ENCODE data around the gene BMERB1.
"Not testable (repeated sequence)": the region's sequence is repeated elsewhere in the genome, so short reads cannot be mapped to it uniquely, and the experiment has no call there.

Gene BMERB1

DNA sequence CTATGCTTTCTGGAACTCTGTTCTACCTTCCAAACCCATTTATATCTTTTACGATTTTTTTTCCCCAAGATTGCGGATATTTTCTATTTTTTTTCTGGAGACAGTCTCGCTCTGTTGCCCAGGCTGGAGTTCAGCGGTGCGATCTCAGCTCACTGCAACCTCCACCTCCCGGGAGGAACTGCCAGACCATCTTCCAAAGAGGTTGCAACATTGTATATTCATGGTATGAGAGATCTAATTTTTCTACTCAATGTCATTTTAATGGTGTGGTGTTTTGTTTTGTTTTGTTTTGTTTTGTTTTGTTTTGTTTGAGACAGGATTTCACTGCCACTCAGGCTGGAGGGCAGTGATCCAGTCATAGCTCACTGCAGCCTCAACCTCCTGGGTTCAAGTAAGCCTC, 8.5 kb upstream of the BMERB1 start:
- no peak for DNase-seq (ENCODE audit: low read depth in 3 of 3)

DNA sequence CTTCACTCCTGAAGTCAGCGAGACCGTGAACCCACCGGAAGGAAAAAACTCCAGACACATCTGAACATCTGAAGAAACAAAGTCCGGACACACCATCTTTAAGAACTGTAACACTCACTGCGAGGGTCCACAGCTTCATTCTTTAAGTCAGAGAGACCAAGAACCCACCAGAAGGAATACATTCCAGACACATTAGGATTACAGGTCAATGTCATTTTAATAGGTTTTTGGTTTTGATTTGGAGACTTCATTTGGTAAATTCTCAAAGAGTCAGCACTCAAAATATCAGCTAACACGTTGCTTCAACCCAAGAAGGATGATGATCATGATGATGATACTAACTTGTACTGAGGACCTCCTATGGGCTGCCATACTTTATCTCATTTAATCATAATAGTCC, 7.6 kb upstream of the BMERB1 start:
- no peak for DNase-seq (ENCODE audit: low read depth in 3 of 3)

DNA sequence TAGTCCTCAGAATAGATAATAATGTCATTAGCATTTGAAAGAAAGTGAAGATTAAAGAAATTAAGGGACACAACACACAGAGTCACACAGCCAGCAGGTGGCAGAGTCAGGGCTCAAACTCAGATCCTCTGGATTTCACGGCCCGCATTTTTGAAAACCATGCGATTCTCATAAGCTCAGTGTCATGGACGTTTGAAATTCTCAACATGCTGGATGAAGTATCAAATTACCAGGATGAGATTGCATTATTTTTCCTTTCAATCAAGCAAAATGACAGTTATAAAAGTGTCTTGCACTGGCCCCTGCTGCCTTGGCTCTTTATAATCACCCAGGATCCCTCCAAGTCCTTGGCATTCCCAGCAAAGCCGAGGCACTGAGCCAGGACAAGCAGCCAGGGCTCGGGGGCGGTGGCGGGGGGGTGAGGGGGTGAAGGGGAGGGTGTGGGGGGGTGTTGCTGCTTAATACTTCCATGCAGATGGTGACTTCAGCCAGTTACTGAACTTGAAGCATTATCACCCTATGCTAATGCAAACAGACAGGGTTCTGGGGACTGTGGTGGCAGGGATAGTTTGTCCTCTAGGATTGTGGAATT, 6.6 kb upstream of the BMERB1 start:
- peak; percentile 21 to 42 (median 32) for DNase-seq (ENCODE audit: low read depth in 3 of 3)

DNA sequence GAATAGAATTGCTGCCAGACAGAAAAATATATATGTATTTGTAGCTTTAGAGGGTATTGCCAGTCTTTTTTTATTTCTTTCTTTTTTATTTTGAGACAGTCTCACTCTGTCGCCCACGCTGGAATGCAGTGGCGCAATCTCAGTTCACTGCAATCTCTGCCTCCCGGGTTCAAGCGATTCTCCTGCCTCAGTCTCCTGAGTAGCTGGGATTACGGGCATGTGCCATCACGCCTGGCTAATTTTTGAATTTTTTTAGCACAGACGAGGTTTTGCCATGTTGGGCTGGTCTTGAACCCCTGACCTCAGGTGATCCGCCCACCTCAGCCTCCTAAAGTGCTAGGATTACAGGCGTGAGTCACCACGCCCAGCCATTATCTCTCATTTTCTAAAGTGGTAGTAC, 3.5 kb upstream of the BMERB1 start:
- DNase-seq (ENCODE audit: low read depth in 3 of 3) = not testable (repeated sequence)

DNA sequence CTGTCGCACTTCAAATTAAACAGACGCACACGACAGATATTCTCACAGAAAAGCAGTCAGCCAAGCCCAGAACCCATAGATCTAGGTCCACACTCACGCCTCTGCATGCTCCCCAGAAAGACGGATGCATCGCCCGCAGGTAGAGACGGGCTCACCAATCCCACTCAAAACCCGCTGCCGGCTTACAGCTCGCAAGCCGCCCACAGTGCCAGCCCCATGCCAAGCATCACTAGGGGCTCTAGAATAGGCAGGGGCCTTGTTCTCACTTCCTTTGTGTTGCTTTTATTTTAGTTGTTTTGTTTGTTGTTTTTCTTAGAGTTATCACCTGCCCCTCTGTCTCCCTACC, 336 bp upstream of the BMERB1 start:
- DNase-seq (ENCODE audit: low read depth in 3 of 3) = no peak

DNA sequence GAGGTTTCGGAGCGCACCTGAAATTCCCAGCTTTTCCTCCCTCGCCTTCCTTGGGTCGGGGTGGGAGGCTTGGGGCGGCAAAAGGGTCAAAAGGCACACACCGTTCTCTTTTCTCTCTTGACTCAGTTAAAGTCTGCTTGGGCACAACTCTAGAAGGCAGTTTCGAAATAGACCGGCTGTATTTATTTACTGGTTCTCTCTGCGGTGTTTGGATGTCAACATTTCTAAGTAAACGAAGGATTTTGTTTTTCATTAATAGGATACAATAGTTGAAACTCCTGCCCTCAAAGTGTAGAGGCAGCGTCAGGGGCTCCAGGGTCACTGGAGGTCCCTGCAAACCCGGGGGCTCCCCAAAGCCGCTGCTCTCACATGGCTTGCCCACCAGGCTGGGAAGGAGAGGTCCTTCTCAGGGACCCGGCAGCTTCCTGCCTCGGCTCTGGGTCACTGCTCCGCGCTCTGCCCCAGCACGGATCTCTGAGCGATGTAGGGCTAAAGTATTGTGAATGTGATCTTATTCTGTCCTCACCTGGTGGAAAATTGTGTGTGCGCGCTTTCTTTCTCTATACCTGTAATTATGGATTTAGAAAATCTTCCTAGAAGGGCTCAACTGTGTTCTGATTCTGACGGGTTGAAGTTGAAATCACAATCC, 952 bp downstream of the BMERB1 start:
- no peak for DNase-seq (ENCODE audit: low read depth in 3 of 3)

DNA sequence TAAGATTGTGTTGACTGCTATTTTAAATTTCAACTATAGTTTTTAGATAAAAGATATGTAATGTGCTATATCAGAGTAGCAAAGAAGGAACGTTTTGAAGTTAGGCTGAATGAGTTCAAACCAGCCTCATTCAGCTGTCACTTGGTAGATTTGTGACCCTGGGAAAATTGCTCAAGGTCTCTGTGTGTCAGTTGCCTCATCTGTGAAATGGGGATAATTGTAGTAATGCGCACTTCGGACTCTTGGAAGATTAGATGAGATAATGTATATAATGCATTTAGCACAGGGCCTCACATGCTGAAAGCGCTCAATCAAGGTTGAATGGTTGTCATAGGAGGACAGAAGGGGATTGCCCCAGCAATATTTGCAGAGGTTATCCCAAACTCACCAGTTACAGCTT, 4.7 kb downstream of the BMERB1 start:
- DNase-seq (ENCODE audit: low read depth in 3 of 3) = no peak

DNA sequence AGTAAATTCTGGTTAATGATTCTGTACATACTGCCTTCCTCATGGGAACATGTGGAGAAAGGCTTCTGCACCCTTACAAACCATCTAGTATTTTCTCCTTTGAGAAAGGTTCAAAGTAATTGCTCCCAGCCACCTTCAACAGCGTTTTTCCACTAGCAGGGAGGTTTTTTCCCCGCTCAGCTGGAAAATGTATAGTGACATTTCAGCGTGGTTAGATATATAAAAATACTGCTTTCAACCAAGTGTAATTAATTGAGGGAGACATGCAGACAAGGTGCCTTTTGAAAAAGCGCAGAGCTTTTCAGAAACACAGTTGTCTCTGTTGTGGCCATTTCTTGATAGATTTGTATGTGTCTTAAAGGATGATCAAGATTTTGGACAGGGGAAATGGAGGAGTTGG, 5.1 kb downstream of the BMERB1 start:
- no peak for DNase-seq (ENCODE audit: low read depth in 3 of 3)

DNA sequence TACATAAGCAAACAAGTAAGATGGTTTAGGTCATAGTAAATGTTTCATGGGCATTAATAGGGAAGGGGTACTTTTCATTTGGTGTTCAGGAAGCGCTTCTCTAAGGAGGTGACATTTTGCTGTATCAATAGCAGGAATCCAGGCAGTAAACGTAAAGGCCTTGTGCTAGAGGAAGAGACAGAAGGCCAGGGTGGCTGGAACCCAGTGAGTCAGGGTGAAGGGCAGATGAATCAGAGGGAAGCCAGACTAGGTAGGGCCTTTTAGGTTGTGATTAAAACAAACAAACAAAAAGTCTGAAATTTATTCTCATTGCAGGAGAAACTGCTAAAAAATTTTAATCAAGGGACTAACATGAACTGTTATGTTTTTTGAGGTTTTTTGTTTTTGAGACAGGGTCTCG, 6.5 kb downstream of the BMERB1 start:
- DNase-seq (ENCODE audit: low read depth in 3 of 3) = no peak

DNA sequence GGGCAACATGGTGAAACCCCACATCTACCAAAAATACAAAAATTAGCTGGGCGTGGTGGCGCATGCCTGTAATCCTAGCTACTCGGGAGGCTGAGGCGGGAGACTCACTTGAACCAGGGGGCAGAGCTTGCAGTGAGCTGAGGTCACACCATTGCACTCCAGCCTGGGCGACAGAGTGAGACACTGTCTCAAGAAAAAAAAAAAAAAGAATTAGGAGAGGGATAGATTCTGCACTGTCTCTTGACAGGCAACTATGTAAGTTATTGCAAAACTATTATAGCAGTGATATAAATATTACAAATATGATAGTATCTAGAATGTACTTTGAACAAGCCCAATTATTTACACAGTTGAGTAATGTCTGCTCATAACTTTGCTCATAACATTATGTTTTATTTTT, 7.8 kb downstream of the BMERB1 start:
- DNase-seq (ENCODE audit: low read depth in 3 of 3) = not testable (repeated sequence)

DNA sequence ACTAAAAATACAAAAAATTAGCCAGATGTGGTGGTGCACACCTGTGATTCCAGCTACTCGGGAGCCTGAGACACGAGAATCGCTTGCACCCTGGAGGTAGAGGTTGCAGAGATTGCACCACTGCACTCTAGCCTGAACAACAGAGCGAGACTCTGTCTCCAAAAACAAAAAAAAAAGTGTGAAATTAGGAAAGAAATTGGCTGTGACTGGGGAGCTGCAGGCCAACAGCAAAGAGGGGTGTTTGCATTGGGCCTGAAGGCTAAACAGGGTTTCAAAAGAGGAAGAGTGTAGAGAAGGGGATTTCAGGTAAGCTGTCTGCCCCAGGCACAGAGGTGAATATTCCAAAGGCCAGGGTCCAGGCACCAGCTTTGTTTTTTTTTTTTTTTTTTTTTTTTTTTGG, 9.4 kb downstream of the BMERB1 start:
- DNase-seq (ENCODE audit: low read depth in 3 of 3) = no peak

DNA sequence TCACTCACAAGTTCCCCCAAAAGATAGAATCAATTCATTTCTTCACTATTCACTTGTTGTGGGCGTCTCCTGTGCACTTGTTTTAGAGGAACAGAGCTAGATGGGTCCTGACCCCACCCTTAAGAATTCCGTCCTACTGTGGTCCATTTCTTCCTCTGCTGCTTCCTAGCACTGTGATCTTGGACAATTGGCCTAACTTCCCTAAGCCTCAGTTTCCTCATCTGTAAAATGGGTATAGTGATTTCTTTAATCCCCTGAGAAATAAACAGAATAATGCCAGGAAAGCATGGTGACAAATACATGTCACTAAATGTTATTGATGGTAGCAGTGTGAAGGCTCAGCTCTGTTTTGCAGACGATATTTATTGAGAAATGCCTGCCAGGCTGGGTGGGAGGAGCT, 9.9 kb downstream of the BMERB1 start:
- DNase-seq (ENCODE audit: low read depth in 3 of 3) = no peak

DNA sequence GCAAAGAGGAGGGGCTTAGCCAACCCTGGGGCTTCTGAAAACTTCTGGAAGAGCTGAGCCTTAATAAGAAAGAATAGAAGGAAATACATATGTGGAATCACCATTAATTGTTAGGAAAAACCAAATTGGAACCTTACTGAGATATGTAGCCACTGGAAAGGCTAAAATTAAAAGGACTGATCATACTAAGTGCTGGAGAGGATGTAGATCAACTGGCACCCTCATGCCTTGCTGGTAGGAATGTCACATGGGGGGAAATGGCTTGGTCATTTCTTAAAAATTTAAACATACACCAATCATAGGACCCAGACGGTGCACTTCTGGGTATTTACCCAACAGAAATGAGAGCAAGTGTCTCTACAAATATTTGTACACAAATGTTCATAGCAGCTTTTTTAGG, 11.1 kb downstream of the BMERB1 start:
- DNase-seq (ENCODE audit: low read depth in 3 of 3) = no peak

DNA sequence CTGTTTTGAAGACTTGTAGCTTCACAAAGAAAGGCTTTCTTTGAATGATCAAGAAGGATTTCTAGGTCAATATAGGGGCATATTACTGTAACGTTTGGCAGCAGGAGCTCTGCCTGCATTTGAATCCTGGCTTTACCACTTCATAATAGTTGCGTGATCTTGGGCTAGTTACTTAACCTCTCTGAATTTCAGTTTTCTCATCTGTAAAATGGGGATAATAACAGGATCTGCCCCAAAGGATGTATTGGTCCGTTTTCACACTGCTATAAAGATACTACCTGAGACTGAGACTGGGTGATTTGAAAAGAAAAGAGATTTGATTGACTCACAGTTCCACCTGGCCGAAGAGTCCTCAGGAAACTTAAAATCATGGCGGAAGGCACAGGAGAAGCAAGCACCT, 12.5 kb downstream of the BMERB1 start:
- DNase-seq (ENCODE audit: low read depth in 3 of 3) = no peak

DNA sequence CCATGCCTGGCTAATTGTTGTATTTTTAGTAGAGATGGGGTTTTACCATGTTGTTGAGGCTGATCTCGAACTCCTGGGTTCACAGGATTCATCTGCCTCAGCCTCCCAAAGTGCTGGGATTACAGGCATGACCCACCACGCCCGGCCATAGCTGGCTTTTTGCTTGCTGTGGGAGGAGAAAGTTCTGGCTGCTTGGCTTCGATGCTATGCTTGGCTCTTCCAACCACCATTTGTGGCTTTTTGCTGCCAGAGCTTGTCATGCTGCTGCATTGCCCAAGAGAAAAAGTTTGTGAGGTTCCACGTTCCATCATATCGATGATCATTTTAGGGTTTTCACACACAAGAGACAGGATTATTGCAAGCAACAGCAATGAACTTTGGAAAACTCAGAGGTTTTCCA, 16.2 kb downstream of the BMERB1 start:
- DNase-seq (ENCODE audit: low read depth in 3 of 3) = no peak

DNA sequence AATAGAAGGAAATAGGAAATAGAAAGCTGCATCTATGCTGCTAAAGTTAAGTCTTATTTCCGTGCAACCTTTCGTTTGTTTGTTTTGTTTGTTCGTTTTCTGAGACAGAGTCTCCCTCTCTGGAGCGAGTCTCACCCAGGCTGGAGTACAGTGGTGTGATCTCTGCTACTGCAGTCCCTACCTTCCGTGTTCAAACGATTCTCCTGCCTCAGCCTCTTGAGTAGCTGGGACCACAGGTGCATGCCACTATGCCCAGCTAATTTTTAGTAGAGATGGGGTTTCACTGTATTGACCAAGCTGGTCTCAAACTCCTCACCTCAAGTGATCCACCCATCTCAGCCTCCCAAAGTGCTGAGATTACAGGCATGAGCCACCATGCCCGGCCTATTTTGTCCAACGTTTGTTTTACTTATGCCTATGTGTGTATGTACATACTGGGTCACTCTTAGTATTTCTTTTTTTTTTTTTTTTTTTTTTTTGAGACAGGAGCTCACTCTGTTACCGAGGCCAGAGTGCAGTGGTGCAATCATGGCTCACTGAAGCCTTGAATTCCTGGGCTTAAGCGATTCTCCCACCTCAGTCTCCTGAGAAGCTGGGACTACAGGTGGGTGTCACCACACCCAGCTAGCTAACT, 16.8 kb downstream of the BMERB1 start:
- no peak for DNase-seq (ENCODE audit: low read depth in 3 of 3)

DNA sequence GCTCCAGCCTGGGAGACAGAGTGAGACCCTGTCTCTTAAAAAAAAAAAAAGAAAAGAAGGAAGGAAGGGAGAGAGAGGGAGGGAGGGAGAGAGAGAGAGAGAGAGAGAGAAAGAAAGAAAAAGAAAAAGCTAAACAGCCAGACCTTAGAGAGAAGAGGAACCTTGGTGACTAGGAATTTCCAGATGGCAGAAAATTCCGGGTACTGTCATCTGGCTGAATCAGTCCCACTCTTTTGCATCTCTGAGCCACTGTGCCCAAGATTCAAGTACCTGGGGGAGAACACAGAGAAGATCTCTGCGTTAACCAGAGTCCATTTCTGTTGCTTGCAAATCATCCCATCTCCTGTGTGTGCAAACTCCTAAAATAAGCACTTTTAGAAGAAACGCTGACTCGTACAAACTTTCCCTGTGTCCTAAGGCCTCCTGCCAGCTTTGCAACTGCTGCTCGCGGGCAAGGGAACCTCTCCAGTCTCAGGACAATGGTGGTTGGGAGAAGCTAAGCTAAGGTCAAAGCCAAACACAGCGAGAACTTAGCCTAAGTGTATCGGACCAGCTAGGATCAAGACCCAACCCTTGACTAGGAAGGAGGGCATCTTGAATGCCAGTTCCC, 18.0 kb downstream of the BMERB1 start:
- DNase-seq (ENCODE audit: low read depth in 3 of 3) = no peak

DNA sequence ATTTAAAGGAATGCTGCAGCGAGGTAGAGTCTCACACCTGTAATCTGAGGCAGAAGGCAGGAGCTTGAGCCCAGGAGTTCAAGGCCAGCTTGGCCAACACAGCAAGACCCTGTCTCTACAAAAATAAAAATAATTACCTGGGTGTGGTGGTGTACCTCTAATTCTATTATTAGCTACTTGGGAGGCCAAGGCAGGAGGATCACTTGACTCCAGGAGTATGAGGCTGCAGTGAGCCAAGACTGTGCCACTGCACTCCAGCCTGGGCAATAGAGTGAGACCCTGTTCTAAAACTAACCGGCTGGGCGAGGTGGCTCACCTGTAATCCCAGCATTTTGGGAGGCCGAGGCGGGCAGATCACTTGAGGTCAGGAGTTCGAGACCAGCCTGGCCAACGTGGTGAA, 18.9 kb downstream of the BMERB1 start:
- DNase-seq (ENCODE audit: low read depth in 3 of 3) = not testable (repeated sequence)

DNA sequence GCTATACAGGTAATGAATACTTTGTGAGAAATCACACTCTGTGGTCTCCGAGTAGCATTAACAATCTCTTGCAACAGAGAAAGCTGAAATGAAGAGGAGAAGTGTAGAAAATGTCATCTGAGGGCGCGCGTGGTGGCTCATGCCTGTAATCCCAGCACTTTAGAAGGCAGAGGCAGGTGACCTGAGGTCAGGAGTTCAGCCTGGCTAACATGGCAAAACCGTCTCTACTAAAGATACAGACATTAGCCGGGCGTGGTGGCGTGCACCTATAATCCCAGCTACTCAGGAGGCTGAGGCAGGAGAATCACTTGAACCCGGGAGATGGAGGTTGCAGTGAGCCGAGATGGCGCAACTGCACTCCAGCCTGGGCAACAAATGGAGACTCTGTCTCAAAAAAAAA, 20.5 kb downstream of the BMERB1 start:
- not testable (repeated sequence) for DNase-seq (ENCODE audit: low read depth in 3 of 3)

DNA sequence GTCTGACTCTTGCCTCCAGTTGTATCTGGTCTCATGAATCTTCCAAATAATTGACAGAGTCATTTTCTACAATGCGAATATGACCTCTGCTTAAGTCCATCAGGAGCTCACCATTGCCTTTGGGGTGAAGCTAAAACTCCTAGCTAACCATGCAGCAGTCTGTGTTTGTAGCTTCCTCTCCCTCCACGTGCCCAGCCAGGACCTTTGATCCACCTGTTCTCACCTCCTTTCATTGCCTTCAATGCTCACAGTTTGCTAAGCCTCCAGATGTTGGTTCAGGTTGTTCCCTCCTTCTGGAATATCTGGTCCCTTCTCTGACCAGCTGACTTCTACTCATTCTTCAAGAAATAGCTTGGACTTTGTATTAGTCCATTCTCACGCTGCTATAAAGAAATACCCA, 23.0 kb downstream of the BMERB1 start:
- DNase-seq (ENCODE audit: low read depth in 3 of 3) = no peak

DNA sequence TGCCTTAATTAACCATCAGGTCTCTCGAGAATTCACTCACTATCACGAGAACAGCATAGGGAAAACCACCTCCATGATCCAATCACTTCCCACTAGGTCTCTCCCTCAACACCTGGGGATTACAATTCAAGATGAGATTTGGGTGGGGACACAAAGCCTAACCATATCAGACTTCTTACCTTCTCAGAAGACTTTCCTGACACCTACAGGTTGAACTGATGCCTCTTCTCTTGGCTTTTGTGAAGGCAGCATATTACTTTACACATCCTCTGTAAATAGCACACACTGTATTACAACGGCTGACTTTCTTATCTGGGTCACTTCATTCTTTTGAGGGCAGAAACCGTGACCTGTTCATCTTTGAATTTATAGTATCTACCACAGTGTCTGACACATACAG, 23.6 kb downstream of the BMERB1 start:
- no peak for DNase-seq (ENCODE audit: low read depth in 3 of 3)

DNA sequence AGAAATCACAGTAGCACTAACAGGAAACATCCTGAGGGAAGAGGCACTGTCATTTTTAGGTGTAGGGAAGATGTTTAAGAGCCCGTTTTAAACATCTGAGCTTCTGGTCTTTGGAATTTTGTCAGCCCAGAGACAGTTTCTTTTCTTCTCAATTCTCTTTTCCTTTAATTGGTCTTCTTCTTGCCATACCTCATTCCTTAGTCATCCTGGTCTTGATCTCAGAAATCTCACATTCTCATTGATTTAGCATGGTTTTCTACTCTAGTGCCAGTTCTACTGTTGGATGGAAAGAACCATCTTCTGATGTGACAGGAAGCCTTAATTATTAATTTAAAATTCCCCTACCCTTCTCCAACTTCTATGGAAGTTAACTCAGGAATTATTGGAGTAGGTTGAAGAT, 25.4 kb downstream of the BMERB1 start:
- no peak for DNase-seq (ENCODE audit: low read depth in 3 of 3)

DNA sequence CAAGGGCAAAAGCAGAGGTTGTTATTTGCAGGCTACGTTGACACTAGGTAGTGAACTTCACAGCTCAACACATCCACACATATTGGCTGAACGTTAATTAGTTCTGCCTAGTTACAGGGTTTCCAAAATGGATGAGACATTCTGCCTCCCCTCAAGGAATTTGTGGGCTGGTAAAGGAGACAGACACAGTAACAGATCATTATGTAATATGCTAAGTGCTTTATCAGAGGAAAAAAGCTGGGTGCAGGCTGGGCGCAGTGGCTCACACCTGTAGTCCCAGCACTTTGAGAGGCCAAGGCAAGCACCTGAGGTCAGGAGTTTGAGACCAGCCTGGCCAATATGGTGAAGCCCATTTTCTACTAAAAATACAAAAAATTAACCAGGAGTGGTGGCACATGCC, 26.2 kb downstream of the BMERB1 start:
- no peak for DNase-seq (ENCODE audit: low read depth in 3 of 3)

Measured in stimulated activated CD4-positive, alpha-beta T cell treated with anti-CD3 and anti-CD28 coated beads, TNF-alpha, amount 100 ng/mL, for 48 hours (primary cell).